Liver (tissue), 9 donors: ENCODE data around the gene CIPC. TPM values are rescaled to one million over a fixed set of nuclear protein-coding genes. Genes with fewer than 3 reads are reported as not detected.

Experiments
- DNase-seq: peaks from one replicate; pipeline ENCODE4 v3.0.0-alpha.2; 2017; ENCODE audit warnings: low spot score
- H3K27ac ChIP-seq, 2 donors: one replicate each; pipeline ENCODE4 v1.7.0; 2013; ENCODE audit warnings: inconsistent platforms in 2 of 2, low read length in 2 of 2, control low read depth in 1 of 2, low read depth in 1 of 2, mild to moderate bottlenecking in 1 of 2
- H3K27me3 ChIP-seq, 4 donors: one replicate each; pipeline versions ENCODE4 v1.6.1 to v1.7.0; 2013; ENCODE audit warnings: low read length in 3 of 4, inconsistent platforms in 1 of 4, mild to moderate bottlenecking in 1 of 4, moderate library complexity in 1 of 4; ENCODE audit not compliant: control insufficient read depth in 4 of 4, insufficient read depth in 4 of 4
- H3K36me3 ChIP-seq, 4 donors: one replicate each; pipeline versions ENCODE4 v1.6.1 to v1.7.0; 2013; ENCODE audit warnings: low read length in 3 of 4, mild to moderate bottlenecking in 3 of 4, low read depth in 1 of 4, moderate library complexity in 1 of 4; ENCODE audit not compliant: control insufficient read depth in 4 of 4, insufficient read depth in 3 of 4
- H3K4me1 ChIP-seq, 4 donors: one replicate each; pipeline versions ENCODE4 v1.6.1 to v1.7.0; 2013; ENCODE audit warnings: low read length in 3 of 4, mild to moderate bottlenecking in 3 of 4, moderate library complexity in 1 of 4; ENCODE audit not compliant: control insufficient read depth in 4 of 4, insufficient read depth in 4 of 4
- H3K4me3 ChIP-seq, 3 donors: one replicate each; pipeline versions ENCODE4 v1.6.1 to v1.7.0; 2013; ENCODE audit warnings: low read length in 3 of 3, control low read depth in 1 of 3, low read depth in 1 of 3, mild to moderate bottlenecking in 1 of 3
- H3K9ac ChIP-seq, 2 donors: one replicate each; pipeline ENCODE4 v1.7.0; 2013; ENCODE audit warnings: low read length in 2 of 2, mild to moderate bottlenecking in 2 of 2, moderate library complexity in 2 of 2, control low read depth in 1 of 2, low read depth in 1 of 2
- H3K9me3 ChIP-seq, 4 donors: one replicate each; pipeline versions ENCODE4 v1.6.1 to v1.7.0; 2013; ENCODE audit warnings: low read length in 3 of 4; ENCODE audit not compliant: control insufficient read depth in 4 of 4
- ATF3 ChIP-seq: IDR thresholded peaks from 2 replicates; pipeline ENCODE4 v1.6.1; 2016; ENCODE audit warnings: antibody characterized with exemption
- CTCF ChIP-seq: fragments of 150-350 bp; IDR thresholded peaks from 2 replicates; pipeline ENCODE4 v1.5.1; 2017; ENCODE audit warnings: improper control_type of control experiment, low read depth, low read length; ENCODE audit not compliant: missing input control
- HNF4A ChIP-seq, 2 donors: conservative IDR thresholded peaks; 2 replicates each; pipeline ENCODE4 v1.6.1; 2016; ENCODE audit warnings: antibody characterized with exemption in 2 of 2, mild to moderate bottlenecking in 2 of 2
- HNF4G ChIP-seq: IDR thresholded peaks from 2 replicates; pipeline ENCODE4 v1.6.1; 2016; ENCODE audit warnings: antibody characterized with exemption
- JUND ChIP-seq, 2 donors: IDR thresholded peaks; 2 replicates each; pipeline ENCODE4 v1.6.1; 2016; ENCODE audit warnings: antibody characterized with exemption in 2 of 2
- MAX ChIP-seq: IDR thresholded peaks from 2 replicates; pipeline ENCODE4 v1.6.1; 2016; ENCODE audit warnings: antibody characterized with exemption
- NR2F2 ChIP-seq: IDR thresholded peaks from 2 replicates; pipeline ENCODE4 v1.6.1; 2016; ENCODE audit warnings: antibody characterized with exemption
- RAD21 ChIP-seq, 2 donors: IDR thresholded peaks; 2 replicates each; pipeline ENCODE4 v1.6.1; 2016; ENCODE audit warnings: antibody characterized with exemption in 2 of 2, mild to moderate bottlenecking in 2 of 2
- REST ChIP-seq: IDR thresholded peaks from 2 replicates; pipeline ENCODE4 v1.6.1; 2016; ENCODE audit warnings: antibody characterized with exemption, mild to moderate bottlenecking
- RXRA ChIP-seq, 2 donors: IDR thresholded peaks; 2 replicates each; pipeline ENCODE4 v1.6.1; 2017 to 2018; ENCODE audit warnings: antibody characterized with exemption in 2 of 2, mild to moderate bottlenecking in 1 of 2
- TAF1 ChIP-seq: conservative IDR thresholded peaks from 2 replicates; pipeline ENCODE4 v1.6.1; 2016; ENCODE audit warnings: antibody characterized with exemption, mild to moderate bottlenecking
- WGBS: extraction: QIAGEN DNeasy Blood & Tissue Kit; methylation state at CpG from one replicate; pipeline ENCODE4 v1.1.7; 2013; 5-methylcytosine and 5-hydroxymethylcytosine counted together
- polyA plus RNA-seq, 2 donors: library from polyadenylated mRNA; stranded (reverse) in 1 of 2; unstranded in 1 of 2; fragments of 200-250 nt in 1 of 2; fragments of >200 nt in 1 of 2; fragmentation: Nextera tagmentation in 1 of 2; extraction: Ambion mirVana in 1 of 2; gene quantifications; one replicate each; pipeline versions ENCODE4 v1.2.1 to v1.2.3, GENCODE V29; 2013 to 2015
- total RNA-seq, 2 donors: library from RNA; depleted of rRNA; stranded (reverse); fragments of >200 nt; gene quantifications; one replicate each; pipeline ENCODE4 v1.2.3, GENCODE V29; 2014
- donor health status: healthy.
- donor health status: healthy.
- donor health status: healthy.
- donor health status: healthy.
- donor health status: healthy.

The CIPC gene
- total and polyA plus RNA-seq, 4 donors = 5.2 to 17.8 (median 6.7) TPM

GRCh38 chr14:77124345-77125280, 26.6 kb downstream of the CIPC start:
- peak; percentile 48 for DNase-seq
- WGBS = 9% methylated on average over 73 of the region's 73 CpGs
- Histone ChIP-seq H3K9me3 (no peaks in the 10 kb centered on the region), H3K4me3 (peak overlapping the region in 2 of 3 donors; percentile 45 to 69), H3K9ac (no peak overlapping the region), H3K36me3 (peaks cover 0 to 5% (median 2%) of the 10 kb centered on the region in 4 donors), H3K27ac (no peak overlapping the region), H3K27me3 (no peaks in the 10 kb centered on the region), H3K4me1 (peaks cover 3 to 31% (median 19%) of the 10 kb centered on the region in 4 donors)
- TF ChIP-seq JUND (IDR thresholded peaks at IDR 0.05) = no peak
- TF ChIP-seq TAF1 = no peak
- peak; percentile 70 for TF ChIP-seq CTCF

- TF ChIP-seq TAF1 (no peak), RXRA (IDR thresholded peaks at IDR 0.05) (no peak), NR2F2 (no peak), REST (no peak), MAX (no peak), HNF4A (conservative IDR thresholded peaks at IDR 0.05) (no peak), HNF4G (no peak), RAD21 (IDR thresholded peaks at IDR 0.05) (no peak), ATF3 (no peak)
- H3K9me3 ChIP-seq = no peaks in the 10 kb centered on the region
- H3K36me3 ChIP-seq = peaks cover 0 to 4% (median 0%) of the 10 kb centered on the region in 4 donors
- H3K9ac ChIP-seq = no peak overlapping the region
- peaks cover 3 to 31% (median 19%) of the 10 kb centered on the region in 4 donors for H3K4me1 ChIP-seq
- H3K27me3 ChIP-seq = peaks cover 0 to 2% (median 0%) of the 10 kb centered on the region in 4 donors
- 21% methylated on average over 30 of the region's 30 CpGs for WGBS
- H3K27ac ChIP-seq = no peak overlapping the region
- peak overlapping the region in 1 of 3 donors; percentile 45 for H3K4me3 ChIP-seq
- no peak for DNase-seq
These were observed 27.3 kb downstream of the CIPC start for GRCh38 chr14:77125281-77125801.
